ENCODE measurements around the gene ZNF319.

DNA sequence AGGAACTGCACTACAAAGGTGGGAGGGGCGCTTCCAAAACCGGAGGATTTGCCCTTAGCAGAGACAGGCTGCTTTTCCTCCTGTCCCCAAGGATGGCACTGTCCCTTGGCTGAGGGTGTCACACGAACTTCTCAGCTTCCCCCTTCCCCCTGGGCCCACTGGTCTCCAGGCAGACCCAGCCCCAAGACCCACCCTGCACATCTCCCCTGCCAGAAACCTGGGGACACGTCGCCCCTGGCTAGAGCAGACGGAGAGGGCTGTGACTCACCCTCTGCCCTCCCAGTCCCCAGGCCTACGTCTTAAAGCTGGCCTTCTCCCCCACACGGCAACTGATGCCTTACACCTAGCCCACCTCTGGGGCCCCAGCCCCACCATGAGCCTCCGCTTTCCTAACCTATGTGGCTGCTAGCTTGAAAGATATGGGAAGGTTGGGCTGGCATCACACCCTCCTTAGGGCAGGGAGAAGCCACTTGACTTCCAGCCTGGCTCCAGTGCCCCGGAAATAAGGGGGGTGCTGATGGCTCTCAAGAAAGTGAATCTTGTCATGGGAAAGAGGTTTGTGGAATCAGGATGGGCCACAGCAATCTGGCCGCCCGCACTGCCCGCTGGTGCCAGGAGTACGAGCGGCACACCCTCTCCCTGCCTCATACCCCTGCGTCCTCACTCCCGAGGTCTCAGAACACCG is 4.6 kb downstream of the ZNF319 start:
- TF ChIP-seq, protein P1, sequence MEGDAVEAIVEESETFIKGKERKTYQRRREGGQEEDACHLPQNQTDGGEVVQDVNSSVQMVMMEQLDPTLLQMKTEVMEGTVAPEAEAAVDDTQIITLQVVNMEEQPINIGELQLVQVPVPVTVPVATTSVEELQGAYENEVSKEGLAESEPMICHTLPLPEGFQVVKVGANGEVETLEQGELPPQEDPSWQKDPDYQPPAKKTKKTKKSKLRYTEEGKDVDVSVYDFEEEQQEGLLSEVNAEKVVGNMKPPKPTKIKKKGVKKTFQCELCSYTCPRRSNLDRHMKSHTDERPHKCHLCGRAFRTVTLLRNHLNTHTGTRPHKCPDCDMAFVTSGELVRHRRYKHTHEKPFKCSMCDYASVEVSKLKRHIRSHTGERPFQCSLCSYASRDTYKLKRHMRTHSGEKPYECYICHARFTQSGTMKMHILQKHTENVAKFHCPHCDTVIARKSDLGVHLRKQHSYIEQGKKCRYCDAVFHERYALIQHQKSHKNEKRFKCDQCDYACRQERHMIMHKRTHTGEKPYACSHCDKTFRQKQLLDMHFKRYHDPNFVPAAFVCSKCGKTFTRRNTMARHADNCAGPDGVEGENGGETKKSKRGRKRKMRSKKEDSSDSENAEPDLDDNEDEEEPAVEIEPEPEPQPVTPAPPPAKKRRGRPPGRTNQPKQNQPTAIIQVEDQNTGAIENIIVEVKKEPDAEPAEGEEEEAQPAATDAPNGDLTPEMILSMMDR (IDR thresholded peaks at IDR 0.05; ENCODE audit: low read depth, low read length, missing input control), result no peak
- TF ChIP-seq ATF3 (IDR thresholded peaks at IDR 0.05) (no peak), RAD21 (IDR thresholded peaks at IDR 0.05) (no peak), REST (IDR thresholded peaks at IDR 0.05) (no peak), TAF1 (conservative IDR thresholded peaks at IDR 0.05) (no peak), SP1 (IDR thresholded peaks at IDR 0.05) (no peak), JUND (IDR thresholded peaks at IDR 0.05) (no peak), YY1 (IDR thresholded peaks at IDR 0.05) (no peak), NR2F2 (IDR thresholded peaks at IDR 0.05) (no peak), EGR1 (IDR thresholded peaks at IDR 0.05; ENCODE audit: low read depth in 2 of 2) (no peak), MAX (IDR thresholded peaks at IDR 0.05) (no peak), GABPA (IDR thresholded peaks at IDR 0.05 in 1 of 2, conservative IDR thresholded peaks at IDR 0.05 in 1 of 2) (no peak), RXRA (IDR thresholded peaks at IDR 0.05) (no peak), FOXA1 (IDR thresholded peaks at IDR 0.05) (no peak)
